ENCODE measurements around the gene C11orf86.
"Not testable (repeated sequence)": the region's sequence is repeated elsewhere in the genome, so short reads cannot be mapped to it uniquely, and the experiment has no call there.

Gene C11orf86

GRCh38 chr11:66988741-66989140 is 13.6 kb downstream of the C11orf86 start:
- H3K4me3 ChIP-seq (ENCODE audit: insufficient read depth, low read depth, low read length); H3K4me1 ChIP-seq (ENCODE audit: control insufficient read depth, insufficient read depth, low read length); H3K36me3 ChIP-seq (ENCODE audit: control insufficient read depth, insufficient read depth, low read length); H3K27me3 ChIP-seq (ENCODE audit: control insufficient read depth, insufficient read depth, low read length, poor library complexity, severe bottlenecking); H3K27ac ChIP-seq (ENCODE audit: insufficient read depth, low read depth, low read length, poor library complexity, severe bottlenecking); H3K9me3 ChIP-seq (ENCODE audit: control insufficient read depth, low read length): not testable (repeated sequence)
- 94 to 96% methylated on average over 27 to 28 of the region's 28 CpGs for WGBS, 2 experiments

DNA sequence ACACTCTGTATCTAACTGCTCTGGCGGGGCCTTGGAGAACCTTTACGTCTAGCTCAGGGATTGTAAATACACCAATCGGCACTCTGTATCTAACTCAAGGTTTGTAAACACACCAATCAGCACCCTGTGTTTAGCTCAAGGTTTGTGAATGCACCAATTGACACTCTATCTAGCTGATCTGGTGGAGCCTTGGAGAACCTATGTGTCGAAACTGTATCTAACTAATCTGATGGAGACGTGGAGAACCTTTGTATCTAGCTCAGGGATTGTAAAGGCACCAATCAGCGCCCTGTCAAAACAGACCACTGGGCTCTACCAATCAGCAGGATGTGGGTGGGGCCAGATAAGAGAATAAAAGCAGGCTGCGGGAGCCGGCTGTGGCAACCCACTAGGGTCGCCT is 14.3 kb downstream of the C11orf86 start:
- H3K4me1 ChIP-seq (ENCODE audit: control insufficient read depth, insufficient read depth, low read length); H3K27me3 ChIP-seq (ENCODE audit: control insufficient read depth, insufficient read depth, low read length, poor library complexity, severe bottlenecking); H3K9me3 ChIP-seq (ENCODE audit: control insufficient read depth, low read length); H3K36me3 ChIP-seq (ENCODE audit: control insufficient read depth, insufficient read depth, low read length); H3K4me3 ChIP-seq (ENCODE audit: insufficient read depth, low read depth, low read length); H3K27ac ChIP-seq (ENCODE audit: insufficient read depth, low read depth, low read length, poor library complexity, severe bottlenecking): not testable (repeated sequence)
- WGBS, 2 experiments: 93 to 94% methylated on average over 9 of the region's 9 CpGs

GRCh38 chr11:66992041-66992440 is 16.9 kb downstream of the C11orf86 start:
- Histone ChIP-seq H3K36me3 (ENCODE audit: control insufficient read depth, insufficient read depth, low read length) (no peaks in the 10 kb centered on the region), H3K27me3 (ENCODE audit: control insufficient read depth, insufficient read depth, low read length, poor library complexity, severe bottlenecking) (no peaks in the 10 kb centered on the region), H3K9me3 (ENCODE audit: control insufficient read depth, low read length) (no peaks in the 10 kb centered on the region), H3K4me1 (ENCODE audit: control insufficient read depth, insufficient read depth, low read length) (no peaks in the 10 kb centered on the region), H3K4me3 (ENCODE audit: insufficient read depth, low read depth, low read length) (no peak overlapping the region), H3K27ac (ENCODE audit: insufficient read depth, low read depth, low read length, poor library complexity, severe bottlenecking) (no peak overlapping the region)
- WGBS, 2 experiments: 92 to 95% methylated on average over 2 of the region's 2 CpGs

- Histone ChIP-seq H3K27me3 (ENCODE audit: control insufficient read depth, insufficient read depth, low read length, poor library complexity, severe bottlenecking) (no peaks in the 10 kb centered on the region), H3K4me1 (ENCODE audit: control insufficient read depth, insufficient read depth, low read length) (no peaks in the 10 kb centered on the region), H3K36me3 (ENCODE audit: control insufficient read depth, insufficient read depth, low read length) (no peaks in the 10 kb centered on the region), H3K9me3 (ENCODE audit: control insufficient read depth, low read length) (no peaks in the 10 kb centered on the region), H3K27ac (ENCODE audit: insufficient read depth, low read depth, low read length, poor library complexity, severe bottlenecking) (no peak overlapping the region), H3K4me3 (ENCODE audit: insufficient read depth, low read depth, low read length) (no peak overlapping the region)
- 91 to 94% methylated on average over 8 of the region's 8 CpGs for WGBS, 2 experiments
Observed at GRCh38 chr11:66996609-66997273, 21.6 kb downstream of the C11orf86 start.

DNA sequence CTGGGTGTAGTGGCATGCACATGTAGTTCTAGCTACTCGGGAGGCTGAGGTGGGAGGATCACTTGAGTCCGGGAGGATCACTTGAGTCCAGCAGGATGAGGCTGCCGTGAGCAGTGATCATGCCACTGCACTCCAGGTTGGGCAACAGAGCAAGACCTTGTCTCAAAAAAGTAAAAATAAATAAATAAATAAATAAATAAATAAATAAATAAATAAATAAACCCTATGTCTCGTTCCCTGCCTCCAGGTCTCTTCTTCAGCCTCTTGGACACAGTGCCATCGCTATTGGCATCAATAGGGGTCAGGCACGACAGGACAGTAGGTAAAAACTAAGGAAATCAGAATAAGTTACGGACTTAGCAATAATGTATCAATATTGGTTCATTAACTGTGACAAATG is 24.5 kb downstream of the C11orf86 start:
- 93 to 96% methylated on average over 7 of the region's 7 CpGs for WGBS, 2 experiments
- H3K27ac ChIP-seq (ENCODE audit: insufficient read depth, low read depth, low read length, poor library complexity, severe bottlenecking): no peak overlapping the region
- no peaks in the 10 kb centered on the region for H3K36me3 ChIP-seq (ENCODE audit: control insufficient read depth, insufficient read depth, low read length)
- H3K4me1 ChIP-seq (ENCODE audit: control insufficient read depth, insufficient read depth, low read length): peaks cover 8% of the 10 kb centered on the region
- no peak overlapping the region for H3K4me3 ChIP-seq (ENCODE audit: insufficient read depth, low read depth, low read length)
- H3K27me3 ChIP-seq (ENCODE audit: control insufficient read depth, insufficient read depth, low read length, poor library complexity, severe bottlenecking): peaks cover 14% of the 10 kb centered on the region
- H3K9me3 ChIP-seq (ENCODE audit: control insufficient read depth, low read length): no peaks in the 10 kb centered on the region

- WGBS, 2 experiments: 94 to 95% methylated on average over 5 of the region's 5 CpGs
- Histone ChIP-seq H3K9me3 (ENCODE audit: control insufficient read depth, low read length) (no peaks in the 10 kb centered on the region), H3K4me3 (ENCODE audit: insufficient read depth, low read depth, low read length) (no peak overlapping the region), H3K36me3 (ENCODE audit: control insufficient read depth, insufficient read depth, low read length) (no peaks in the 10 kb centered on the region), H3K27me3 (ENCODE audit: control insufficient read depth, insufficient read depth, low read length, poor library complexity, severe bottlenecking) (peaks cover 14% of the 10 kb centered on the region), H3K27ac (ENCODE audit: insufficient read depth, low read depth, low read length, poor library complexity, severe bottlenecking) (no peak overlapping the region), H3K4me1 (ENCODE audit: control insufficient read depth, insufficient read depth, low read length) (peaks cover 8% of the 10 kb centered on the region)
Observed at GRCh38 chr11:67001332-67001731, 26.2 kb downstream of the C11orf86 start.

- Histone ChIP-seq H3K4me1 (ENCODE audit: control insufficient read depth, insufficient read depth, low read length) (peaks cover 8% of the 10 kb centered on the region), H3K4me3 (ENCODE audit: insufficient read depth, low read depth, low read length) (no peak overlapping the region), H3K36me3 (ENCODE audit: control insufficient read depth, insufficient read depth, low read length) (no peaks in the 10 kb centered on the region), H3K27ac (ENCODE audit: insufficient read depth, low read depth, low read length, poor library complexity, severe bottlenecking) (no peak overlapping the region), H3K27me3 (ENCODE audit: control insufficient read depth, insufficient read depth, low read length, poor library complexity, severe bottlenecking) (peaks cover 14% of the 10 kb centered on the region), H3K9me3 (ENCODE audit: control insufficient read depth, low read length) (no peaks in the 10 kb centered on the region)
- 12 to 18% methylated on average over 8 of the region's 8 CpGs for WGBS, 2 experiments
Observed at GRCh38 chr11:67002297-67002913, 27.3 kb downstream of the C11orf86 start.

DNA sequence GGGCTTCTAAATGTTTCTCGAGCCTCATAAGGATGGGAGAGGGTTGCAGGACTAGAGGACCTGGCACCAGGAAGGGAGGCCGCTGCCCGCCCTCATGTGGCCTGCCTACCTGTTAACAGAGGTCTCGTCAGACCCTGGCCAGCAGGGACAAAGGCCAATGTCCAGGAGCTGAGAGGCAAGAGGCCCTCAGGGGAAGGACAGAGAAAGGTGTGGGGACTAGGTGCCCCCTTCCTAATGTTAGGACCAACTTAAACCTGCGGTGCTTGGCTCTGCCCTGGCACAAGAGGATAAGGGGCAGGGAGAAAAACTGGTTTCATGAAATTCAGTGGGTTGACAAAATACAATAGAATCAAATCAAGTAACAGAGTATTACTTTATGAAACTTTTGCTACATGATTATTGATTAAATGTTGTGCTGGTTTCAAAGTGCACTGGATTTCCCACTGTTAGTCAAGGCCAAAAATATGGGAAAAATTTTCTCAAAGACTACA is 27.9 kb downstream of the C11orf86 start:
- Histone ChIP-seq H3K4me3 (ENCODE audit: insufficient read depth, low read depth, low read length) (no peak overlapping the region), H3K27ac (ENCODE audit: insufficient read depth, low read depth, low read length, poor library complexity, severe bottlenecking) (no peak overlapping the region), H3K4me1 (ENCODE audit: control insufficient read depth, insufficient read depth, low read length) (peaks cover 8% of the 10 kb centered on the region), H3K27me3 (ENCODE audit: control insufficient read depth, insufficient read depth, low read length, poor library complexity, severe bottlenecking) (peaks cover 14% of the 10 kb centered on the region), H3K36me3 (ENCODE audit: control insufficient read depth, insufficient read depth, low read length) (no peaks in the 10 kb centered on the region), H3K9me3 (ENCODE audit: control insufficient read depth, low read length) (no peaks in the 10 kb centered on the region)
- 68 to 69% methylated on average over 5 of the region's 5 CpGs for WGBS, 2 experiments

- H3K4me1 ChIP-seq (ENCODE audit: control insufficient read depth, insufficient read depth, low read length); H3K36me3 ChIP-seq (ENCODE audit: control insufficient read depth, insufficient read depth, low read length); H3K4me3 ChIP-seq (ENCODE audit: insufficient read depth, low read depth, low read length); H3K27ac ChIP-seq (ENCODE audit: insufficient read depth, low read depth, low read length, poor library complexity, severe bottlenecking); H3K9me3 ChIP-seq (ENCODE audit: control insufficient read depth, low read length): not testable (repeated sequence)
- H3K27me3 ChIP-seq (ENCODE audit: control insufficient read depth, insufficient read depth, low read length, poor library complexity, severe bottlenecking): peaks cover 14% of the 10 kb centered on the region
- WGBS, 2 experiments: 93 to 95% methylated on average over 8 of the region's 8 CpGs
Observed at GRCh38 chr11:67005200-67005599, 30.1 kb downstream of the C11orf86 start.

GRCh38 chr11:67006029-67006884 is 31.2 kb downstream of the C11orf86 start:
- H3K27ac ChIP-seq (ENCODE audit: insufficient read depth, low read depth, low read length, poor library complexity, severe bottlenecking): no peak overlapping the region
- H3K9me3 ChIP-seq (ENCODE audit: control insufficient read depth, low read length): no peaks in the 10 kb centered on the region
- no peaks in the 10 kb centered on the region for H3K36me3 ChIP-seq (ENCODE audit: control insufficient read depth, insufficient read depth, low read length)
- no peak overlapping the region for H3K4me3 ChIP-seq (ENCODE audit: insufficient read depth, low read depth, low read length)
- H3K4me1 ChIP-seq (ENCODE audit: control insufficient read depth, insufficient read depth, low read length): peaks cover 8% of the 10 kb centered on the region
- H3K27me3 ChIP-seq (ENCODE audit: control insufficient read depth, insufficient read depth, low read length, poor library complexity, severe bottlenecking): peaks cover 14% of the 10 kb centered on the region
- WGBS, 2 experiments: 89 to 92% methylated on average over 13 to 14 of the region's 14 CpGs

All from ectodermal cell (in vitro differentiated cells).